Esophagus (tissue), 2 donors: ENCODE results near the gene CELA3B. TPM values are rescaled to one million over a fixed set of nuclear protein-coding genes. Genes with fewer than 3 reads are reported as not detected.

Experiments
- polyA plus RNA-seq, 2 donors: library from polyadenylated mRNA; stranded (reverse); fragments of 200-250 nt; gene quantifications; one replicate each; pipeline ENCODE4 v1.2.3, GENCODE V29; 2013
- donor health status: healthy with polysubstance abuse.
- donor health status: Bipolar disorder and iron deficiency.

The CELA3B gene
- polyA plus RNA-seq, 2 donors: 0.18 to 1.1 TPM

Other genes with a start within 250 kb of the CELA3B start
- 10 to 100 TPM; 14.4 to 18.4 TPM for gene USP48, start 193.9 kb upstream of the CELA3B start, polyA plus RNA-seq
- under 1 TPM; 0.45 to 0.98 TPM for gene LDLRAD2, start 164.8 kb upstream of the CELA3B start, polyA plus RNA-seq
- 10 to 100 TPM; 37.6 to 55.0 TPM for gene HSPG2, start 39.7 kb upstream of the CELA3B start, polyA plus RNA-seq
- gene CELA3A, start 24.6 kb downstream of the CELA3B start, polyA plus RNA-seq: 1 to 10 TPM in 1 of 2 donors, under 1 TPM in 1; 0.47 to 2.6 TPM
- gene CDC42, start 75.7 kb downstream of the CELA3B start, polyA plus RNA-seq: 100 to 1,000 TPM; 100 to 138 TPM
- 10 to 100 TPM in 1 of 2 donors, 1 to 10 TPM in 1; 9.4 to 15.6 TPM for gene WNT4, start 166.1 kb downstream of the CELA3B start, polyA plus RNA-seq